NB4 (cell line): ENCODE results near the gene RAB14.
"Not testable (repeated sequence)": the region's sequence is repeated elsewhere in the genome, so short reads cannot be mapped to it uniquely, and the experiment has no call there.

Experiments used
- DNase-seq: peaks from one replicate; pipeline ENCODE4 v3.0.0; 2010; ENCODE audit warnings: low read depth
- H3K4me3 ChIP-seq: one replicate; pipeline ENCODE4 v1.5.1; 2011; ENCODE audit warnings: mild to moderate bottlenecking, low read depth, low read length, moderate library complexity
- MYC ChIP-seq: IDR thresholded peaks from 2 replicates; pipeline ENCODE4 v1.6.1; 2011; ENCODE audit warnings: low read depth, low read length
- POLR2A ChIP-seq: IDR thresholded peaks from 2 replicates; pipeline ENCODE4 v1.6.1; 2011; ENCODE audit warnings: mild to moderate bottlenecking; ENCODE audit not compliant: insufficient read length; ENCODE audit errors: extremely low read depth
- TF ChIP-seq, protein P1 (sequence below): IDR thresholded peaks from 2 replicates; pipeline ENCODE4 v1.6.1; 2011; ENCODE audit warnings: low read depth, low read length
- TF ChIP-seq, protein P2 (sequence below): IDR thresholded peaks from one replicate; pipeline ENCODE4 v1.5.1; 2012; ENCODE audit warnings: low read depth, low read length

Gene RAB14

DNA sequence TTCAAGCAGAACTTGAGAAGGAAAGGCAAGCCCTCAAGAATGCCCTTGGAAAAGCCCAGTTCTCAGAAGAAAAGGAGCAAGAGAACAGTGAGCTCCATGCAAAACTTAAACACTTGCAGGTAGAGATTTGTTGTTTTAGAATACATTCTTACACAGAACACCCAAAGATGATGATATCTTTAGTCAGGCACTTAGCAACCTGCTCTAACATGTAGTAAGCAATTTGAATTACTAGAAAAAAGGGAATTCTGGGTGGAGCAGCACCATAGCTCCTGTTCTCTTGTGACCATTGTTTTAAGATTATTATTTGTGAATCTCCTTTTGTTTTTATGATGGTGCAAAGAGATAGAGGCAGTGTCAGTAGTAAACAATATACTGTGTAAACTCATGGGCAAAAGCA, 63.1 kb downstream of the RAB14 start:
- H3K4me3 ChIP-seq = no peak overlapping the region
- TF ChIP-seq, protein P1, sequence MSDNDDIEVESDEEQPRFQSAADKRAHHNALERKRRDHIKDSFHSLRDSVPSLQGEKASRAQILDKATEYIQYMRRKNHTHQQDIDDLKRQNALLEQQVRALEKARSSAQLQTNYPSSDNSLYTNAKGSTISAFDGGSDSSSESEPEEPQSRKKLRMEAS = no peak
- no peak for TF ChIP-seq POLR2A
- TF ChIP-seq MYC = no peak
- TF ChIP-seq, protein P2, sequence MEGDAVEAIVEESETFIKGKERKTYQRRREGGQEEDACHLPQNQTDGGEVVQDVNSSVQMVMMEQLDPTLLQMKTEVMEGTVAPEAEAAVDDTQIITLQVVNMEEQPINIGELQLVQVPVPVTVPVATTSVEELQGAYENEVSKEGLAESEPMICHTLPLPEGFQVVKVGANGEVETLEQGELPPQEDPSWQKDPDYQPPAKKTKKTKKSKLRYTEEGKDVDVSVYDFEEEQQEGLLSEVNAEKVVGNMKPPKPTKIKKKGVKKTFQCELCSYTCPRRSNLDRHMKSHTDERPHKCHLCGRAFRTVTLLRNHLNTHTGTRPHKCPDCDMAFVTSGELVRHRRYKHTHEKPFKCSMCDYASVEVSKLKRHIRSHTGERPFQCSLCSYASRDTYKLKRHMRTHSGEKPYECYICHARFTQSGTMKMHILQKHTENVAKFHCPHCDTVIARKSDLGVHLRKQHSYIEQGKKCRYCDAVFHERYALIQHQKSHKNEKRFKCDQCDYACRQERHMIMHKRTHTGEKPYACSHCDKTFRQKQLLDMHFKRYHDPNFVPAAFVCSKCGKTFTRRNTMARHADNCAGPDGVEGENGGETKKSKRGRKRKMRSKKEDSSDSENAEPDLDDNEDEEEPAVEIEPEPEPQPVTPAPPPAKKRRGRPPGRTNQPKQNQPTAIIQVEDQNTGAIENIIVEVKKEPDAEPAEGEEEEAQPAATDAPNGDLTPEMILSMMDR = no peak
- DNase-seq = no peak

DNA sequence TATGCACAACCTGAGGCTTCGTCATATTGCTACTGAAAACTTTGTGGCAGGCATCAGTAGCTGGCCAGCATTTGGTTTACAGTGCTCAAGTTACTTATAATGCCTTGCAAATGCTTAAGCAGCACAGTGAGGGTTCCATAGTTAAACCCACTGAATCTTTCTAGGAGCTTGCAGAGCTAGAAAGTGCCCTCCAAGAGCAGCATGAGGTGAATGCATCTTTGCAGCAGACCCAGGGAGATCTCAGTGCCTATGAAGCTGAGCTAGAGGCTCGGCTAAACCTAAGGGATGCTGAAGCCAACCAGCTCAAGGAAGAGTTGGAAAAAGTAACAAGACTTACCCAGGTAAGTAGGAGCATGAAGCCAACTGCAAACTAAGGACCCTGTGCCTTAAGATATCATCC, 66.0 kb downstream of the RAB14 start:
- TF ChIP-seq, protein P2 = no peak
- TF ChIP-seq MYC = no peak
- TF ChIP-seq, protein P1 = no peak
- TF ChIP-seq POLR2A = no peak
- no peak overlapping the region for H3K4me3 ChIP-seq
- no peak for DNase-seq

DNA sequence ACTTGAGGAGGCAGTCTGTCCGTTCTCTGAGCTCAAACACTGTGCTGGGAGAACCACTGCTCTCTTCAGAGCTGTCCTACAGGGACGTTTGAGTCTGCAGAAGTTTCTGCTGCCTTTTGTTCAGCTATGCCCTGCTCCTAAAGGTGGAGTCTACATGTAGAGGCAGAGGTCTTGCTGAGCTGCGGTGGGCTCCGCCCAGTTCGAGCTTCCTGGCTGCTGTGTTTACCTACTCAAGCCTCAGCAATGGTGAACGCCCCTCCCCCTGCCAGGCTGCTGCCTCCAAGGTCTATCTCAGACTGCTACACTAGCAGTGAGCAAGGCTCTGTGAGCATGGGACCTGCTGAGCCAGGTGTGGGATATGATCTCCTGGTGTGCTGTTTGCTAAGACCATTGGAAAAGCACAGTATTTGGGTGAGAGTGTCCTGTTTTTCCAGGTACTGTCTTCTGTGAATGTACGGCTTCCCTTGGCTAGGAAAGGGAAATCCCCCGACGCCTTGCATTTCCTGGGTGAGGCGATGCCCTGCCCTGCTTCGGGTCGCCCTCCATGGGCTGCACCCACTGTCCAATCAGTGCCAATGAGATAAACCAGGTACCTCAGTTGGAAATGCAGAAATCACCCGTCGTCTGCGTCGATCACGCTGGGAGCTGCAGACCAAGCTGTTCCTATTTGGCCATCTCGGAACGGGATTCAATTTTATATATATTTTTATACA, 68.4 kb downstream of the RAB14 start:
- no peak overlapping the region for H3K4me3 ChIP-seq
- no peak for TF ChIP-seq MYC
- TF ChIP-seq, protein P2 = no peak
- TF ChIP-seq, protein P1 = no peak
- DNase-seq = no peak

DNA sequence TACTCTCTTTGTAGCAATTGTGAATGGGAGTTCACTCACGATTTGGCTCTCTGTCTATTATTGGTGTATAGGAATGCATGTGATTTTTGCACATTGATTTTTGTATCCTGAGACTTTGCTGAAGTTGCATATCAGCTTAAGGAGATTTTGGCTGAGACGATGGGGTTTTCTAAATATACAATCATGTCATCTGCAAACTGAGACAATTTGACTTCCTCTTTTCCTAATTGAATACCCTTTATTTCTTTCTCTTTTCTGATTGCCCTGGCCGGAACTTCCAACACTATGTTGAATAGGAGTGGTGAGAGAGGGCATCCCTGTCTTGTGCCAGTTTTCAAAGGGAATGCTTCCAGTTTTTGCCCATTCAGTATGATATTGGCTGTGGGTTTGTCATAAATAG, 72.3 kb downstream of the RAB14 start:
- not testable (repeated sequence) for H3K4me3 ChIP-seq, DNase-seq
